DMS 273 treated with DMSO at 0.1 percent for 48 hours (cell line): Measurements from ENCODE around the gene ACOX3.
A peak's percentile ranks its signal among the peaks of the same experiment; 100 is the strongest.

ENCODE experiments used
- DNase-seq: peaks from one replicate; lab custom pipeline; 2025; lab: John Stamatoyannopoulos, UW

The ACOX3 gene

GRCh38 chr4:8404791-8405515 lies 35.6 kb downstream of the ACOX3 start:
- no peak for DNase-seq

DNA sequence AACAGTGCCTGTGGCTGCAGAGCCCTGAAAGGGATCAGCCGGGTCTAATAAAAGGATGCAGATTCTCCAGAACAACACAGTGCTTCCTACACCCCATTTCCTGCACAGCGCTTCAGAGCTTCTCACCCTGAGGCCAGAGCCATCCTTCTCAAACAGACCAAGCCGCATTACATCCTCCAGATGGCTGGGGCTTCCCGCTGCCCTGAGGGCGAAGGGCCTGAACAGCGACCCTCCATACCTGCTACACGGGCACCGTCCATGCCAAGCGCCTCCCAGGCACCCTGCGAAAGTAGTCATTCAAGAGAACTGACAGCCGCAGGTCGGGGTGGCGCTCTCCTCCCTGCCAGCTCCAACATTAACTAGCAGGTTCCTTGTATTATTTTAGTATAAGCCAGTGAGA lies 36.5 kb downstream of the ACOX3 start:
- no peak for DNase-seq

- DNase-seq: peak; percentile 1
Measured at GRCh38 chr4:8403173-8403753, 37.3 kb downstream of the ACOX3 start.

DNA sequence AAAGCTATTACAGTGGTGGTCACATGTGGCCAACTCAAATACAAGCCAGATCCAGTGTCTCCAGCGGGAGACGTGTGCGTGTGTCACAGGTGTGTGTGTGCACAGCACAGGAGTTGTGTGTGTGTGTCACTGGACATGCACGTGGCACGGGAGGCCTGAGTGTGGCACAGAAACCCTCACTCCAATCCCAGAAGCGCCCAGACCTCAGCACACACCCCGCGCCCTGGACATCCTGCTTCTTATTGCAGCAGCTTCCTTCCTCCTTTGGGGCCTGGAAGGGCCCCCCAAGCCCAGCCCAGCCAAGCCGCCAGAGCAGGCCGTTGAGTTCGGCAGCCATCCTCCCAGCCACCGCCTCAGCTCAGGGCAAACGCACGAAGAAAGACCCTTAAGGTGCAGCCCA lies 37.9 kb downstream of the ACOX3 start:
- no peak for DNase-seq

- DNase-seq: no peak
Measured at GRCh38 chr4:8402181-8402597, 38.3 kb downstream of the ACOX3 start.

- DNase-seq: no peak
Measured at GRCh38 chr4:8401665-8402064, 38.9 kb downstream of the ACOX3 start.

GRCh38 chr4:8400632-8401325 lies 39.7 kb downstream of the ACOX3 start:
- no peak for DNase-seq

- DNase-seq: no peak
Measured at GRCh38 chr4:8399298-8399697, 41.2 kb downstream of the ACOX3 start.

DNA sequence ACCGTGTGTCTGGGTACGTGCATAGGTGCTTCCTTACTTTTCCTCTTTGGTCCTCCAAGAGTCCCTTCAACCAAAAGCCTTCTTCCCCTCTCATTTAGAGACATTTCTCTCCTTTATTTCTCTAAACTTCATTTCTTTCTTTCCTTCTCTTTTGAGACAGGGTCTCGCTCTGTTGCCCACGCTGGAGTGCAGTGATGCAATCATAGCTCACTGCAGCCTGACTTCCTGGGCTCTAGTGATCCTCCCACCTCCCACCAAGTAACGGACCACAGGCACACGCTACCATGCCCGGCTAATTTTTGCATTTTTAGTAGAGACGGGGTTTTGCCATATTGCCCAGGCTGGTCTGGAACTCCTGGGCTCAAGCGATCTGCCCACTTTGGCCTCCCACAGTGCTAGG lies 42.2 kb downstream of the ACOX3 start:
- DNase-seq: no peak

DNA sequence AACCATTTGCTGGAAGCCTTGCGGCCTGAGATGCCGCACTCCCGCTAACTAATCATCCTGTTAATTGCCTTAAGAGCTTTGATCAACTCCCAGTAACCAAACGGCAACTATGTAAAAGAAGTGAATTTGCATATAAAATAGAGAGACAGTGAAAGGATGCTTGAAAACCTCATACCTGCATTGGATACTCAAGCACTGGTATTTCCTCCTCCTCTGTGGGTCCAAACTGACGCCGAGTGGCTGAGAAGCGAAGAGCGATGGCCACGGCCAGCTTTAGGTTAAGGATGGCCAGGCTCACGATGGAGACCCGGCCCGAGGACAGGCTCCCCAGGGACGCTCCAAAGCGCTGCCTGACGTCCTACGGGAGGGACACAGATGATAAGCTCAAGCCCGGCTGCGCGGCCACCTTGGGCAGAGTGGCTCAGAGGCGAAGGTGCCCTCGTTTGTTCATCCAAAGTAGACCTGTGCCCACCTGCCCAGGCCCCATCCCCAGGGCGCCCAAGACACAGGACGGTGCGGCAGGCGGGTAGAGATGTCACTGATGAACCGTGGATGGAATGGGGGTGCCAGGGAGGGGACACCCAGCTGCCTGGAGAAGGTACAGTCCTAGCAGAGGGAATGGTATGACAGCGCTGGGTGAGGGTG lies 43.6 kb downstream of the ACOX3 start:
- no peak for DNase-seq

- DNase-seq: no peak
Measured at GRCh38 chr4:8395504-8396296, 44.8 kb downstream of the ACOX3 start.

GRCh38 chr4:8394806-8395205 lies 45.7 kb downstream of the ACOX3 start:
- DNase-seq: no peak

DNA sequence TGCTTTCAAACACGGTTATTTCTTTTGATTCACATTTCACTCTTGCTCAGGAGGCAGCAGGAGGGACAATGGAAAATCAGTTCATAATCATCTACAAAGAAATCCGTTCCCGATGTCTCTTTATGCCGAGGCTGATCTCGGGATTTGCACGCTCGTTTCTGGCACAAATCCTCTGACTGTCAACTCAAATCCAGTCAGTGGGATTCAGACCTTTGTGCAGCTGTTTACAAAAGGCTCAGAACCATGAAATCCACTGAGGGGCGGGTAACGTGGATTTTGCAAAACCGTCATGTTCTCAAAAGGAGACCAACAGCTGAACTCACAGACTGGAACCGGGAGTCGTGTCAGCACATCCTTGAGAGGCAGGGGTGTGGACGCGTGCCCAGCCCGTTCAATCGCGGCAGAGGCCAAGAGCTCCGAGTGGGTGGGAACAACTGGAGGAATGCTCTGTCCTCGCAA lies 46.4 kb downstream of the ACOX3 start:
- no peak for DNase-seq

- DNase-seq: no peak
Measured at GRCh38 chr4:8393593-8394038, 46.9 kb downstream of the ACOX3 start.

DNA sequence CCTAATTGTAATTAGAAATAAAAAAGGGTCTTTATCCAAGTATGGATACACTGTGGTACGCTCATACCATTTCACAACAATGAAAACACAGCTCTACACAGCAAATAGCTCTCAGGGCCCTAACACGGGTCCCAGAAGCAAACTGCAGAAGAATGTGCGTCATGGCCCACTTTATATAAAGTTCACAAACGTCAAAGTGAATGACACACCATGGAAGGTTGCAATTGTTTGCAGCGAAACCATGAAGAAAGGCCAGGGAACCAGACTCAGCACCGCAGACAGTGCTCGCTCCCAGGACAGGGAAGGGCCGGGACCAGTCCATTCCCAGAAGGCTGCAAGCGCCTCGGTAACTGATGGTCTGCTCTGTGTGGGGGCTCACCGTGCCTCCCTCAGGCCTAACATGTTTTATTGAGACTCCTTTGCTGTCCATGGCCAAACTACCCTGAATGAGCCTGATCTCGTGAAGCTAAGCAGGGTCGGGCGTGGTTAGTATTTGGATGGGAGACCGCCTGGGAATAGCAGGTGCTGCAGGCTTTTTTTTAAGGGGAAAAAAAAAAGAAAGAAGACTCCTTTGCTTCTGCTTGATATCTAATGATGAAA lies 47.8 kb downstream of the ACOX3 start:
- DNase-seq: no peak

DNA sequence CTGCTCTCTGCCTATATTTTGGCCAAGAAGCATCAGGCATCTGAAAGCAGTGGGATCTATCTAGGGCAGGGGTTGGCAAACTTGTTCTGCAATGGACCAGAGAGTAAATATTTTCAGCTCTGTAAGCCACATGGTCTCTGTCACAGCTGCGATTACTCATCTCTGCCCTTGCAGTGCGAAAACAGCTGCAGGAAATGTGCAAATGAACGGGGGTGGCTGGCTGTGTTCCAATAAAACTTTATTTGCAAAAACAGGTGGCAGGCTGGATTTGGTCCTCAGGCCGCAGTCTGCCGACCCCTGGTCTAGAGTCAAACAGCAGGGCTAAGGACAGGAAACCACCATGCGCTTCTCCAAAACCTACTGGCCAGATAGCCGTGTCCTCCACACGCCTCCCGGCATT lies 48.6 kb downstream of the ACOX3 start:
- DNase-seq: peak; percentile 1

DNA sequence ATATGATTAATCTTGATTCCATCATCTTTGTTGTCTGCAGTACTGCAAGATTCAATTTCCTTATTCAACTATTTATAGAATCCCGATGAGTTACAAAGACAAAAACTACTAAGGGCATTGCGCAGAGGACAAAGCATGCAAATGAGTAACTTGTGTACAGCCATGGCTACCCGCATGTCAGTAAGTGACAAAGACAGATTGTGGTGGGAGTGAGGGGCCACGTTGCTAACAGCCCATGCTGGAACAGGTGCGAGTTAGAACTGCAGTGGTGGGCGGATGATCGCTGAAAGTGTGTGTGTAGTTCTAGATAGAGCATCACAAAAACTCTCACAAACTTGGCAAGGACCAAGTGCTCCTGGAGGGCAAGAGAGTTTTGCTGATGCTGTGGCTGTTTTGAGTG lies 49.5 kb downstream of the ACOX3 start:
- DNase-seq: no peak

DNA sequence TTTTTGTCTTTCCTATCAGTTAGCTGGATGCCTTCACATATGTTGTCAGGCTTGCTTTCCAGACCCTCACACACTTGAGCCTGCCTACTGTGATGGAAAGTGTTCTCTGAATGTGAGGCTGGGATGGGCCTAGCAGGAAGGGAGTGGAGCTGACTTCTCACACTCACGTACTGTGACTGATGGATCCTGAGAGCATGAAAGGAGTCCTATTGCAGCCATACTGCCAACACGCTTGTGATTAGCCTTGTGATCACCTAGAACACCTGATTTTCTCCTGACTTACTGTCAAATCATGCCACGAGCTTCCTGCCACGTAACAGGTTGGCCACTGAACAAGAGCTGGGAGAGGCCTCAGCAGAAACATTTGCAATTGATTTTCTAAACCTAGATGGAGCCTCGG lies 49.9 kb downstream of the ACOX3 start:
- DNase-seq: no peak

DNA sequence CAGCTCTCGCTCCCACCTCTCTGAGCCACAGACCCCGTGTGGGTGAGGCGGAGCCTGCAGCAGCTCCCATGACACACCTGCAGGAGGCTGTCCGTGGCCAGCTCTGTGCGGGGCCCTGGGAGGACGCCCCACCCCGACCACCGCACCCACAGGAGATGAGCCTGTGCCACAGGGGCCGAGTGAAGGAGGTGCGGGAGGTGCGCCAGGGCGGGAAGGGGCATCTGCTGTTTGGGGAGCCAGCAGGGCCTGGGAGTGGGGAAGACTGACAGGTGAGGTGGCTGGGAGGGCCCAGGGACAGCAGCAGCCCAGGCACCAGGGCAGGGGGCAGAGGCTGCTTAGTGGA lies 52.0 kb downstream of the ACOX3 start:
- DNase-seq: no peak

DNA sequence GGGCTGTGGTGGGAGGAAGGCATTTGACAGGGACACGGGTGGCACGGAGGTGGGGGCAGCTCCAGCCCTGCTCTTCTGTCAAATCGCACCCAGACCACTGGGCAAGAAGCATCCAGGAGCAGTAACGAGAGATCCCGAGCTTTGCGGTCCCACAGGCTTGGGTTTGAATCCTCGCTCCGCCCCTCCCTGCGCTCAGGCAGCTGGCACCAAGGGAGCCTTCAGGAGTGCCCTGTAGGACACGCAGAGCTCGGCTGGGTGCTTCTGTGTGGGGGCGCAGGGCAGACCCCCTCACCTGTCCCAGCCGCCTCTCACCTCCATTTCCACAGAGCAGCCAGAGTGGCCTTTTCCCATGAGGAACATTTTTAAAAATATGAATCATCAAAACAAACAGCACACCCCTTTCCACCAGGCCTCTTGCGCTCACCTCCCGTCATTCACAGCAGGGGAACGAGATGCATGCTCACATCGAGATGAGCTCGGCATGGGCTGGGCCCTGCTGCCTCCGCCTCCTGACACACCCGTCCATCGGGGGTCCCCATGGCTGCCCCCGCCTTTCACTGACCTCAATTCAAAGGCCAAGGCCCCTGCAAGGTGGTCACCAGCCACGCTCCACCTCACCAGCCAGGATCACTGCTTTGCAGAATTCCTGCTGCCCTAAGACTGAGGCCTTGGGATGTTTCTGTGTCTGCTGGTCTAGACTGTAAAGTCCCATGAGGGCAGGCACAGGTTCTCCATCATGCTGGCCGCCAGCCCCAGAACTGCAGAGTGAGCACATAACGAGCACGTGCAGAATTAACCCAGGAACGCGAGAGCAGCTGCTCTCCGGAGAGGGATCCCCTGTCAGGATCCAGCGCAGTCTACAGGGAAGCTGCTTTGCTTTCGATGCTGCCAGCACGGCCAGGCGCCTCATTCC lies 52.7 kb downstream of the ACOX3 start:
- DNase-seq: no peak

GRCh38 chr4:8387194-8387593 lies 53.3 kb downstream of the ACOX3 start:
- DNase-seq: no peak
